Measurements from ENCODE around the gene UCHL1. TPM values are rescaled to one million over a fixed set of nuclear protein-coding genes. Genes with fewer than 3 reads are reported as not detected.

UCHL1 gene
- total RNA-seq, 2 experiments from 2014 or later, result 0.34 to 0.37 TPM

- POLR2A ChIA-PET, result no interaction called here
- Mint-ChIP-seq H3K27me3 (ENCODE audit: low read depth) (peaks cover 57% of the 10 kb centered on the region), H3K4me3 (peak overlapping the region; percentile 72), H3K27ac (peak overlapping the region; percentile 55), H3K9me3 (ENCODE audit: insufficient read depth) (no peaks in the 10 kb centered on the region), H3K36me3 (ENCODE audit: low read depth) (no peaks in the 10 kb centered on the region), H3K4me1 (ENCODE audit: low read depth) (peaks cover 29% of the 10 kb centered on the region)
- DNase-seq, result peak; percentile 64
- ATAC-seq, result peak; percentile 62
- CTCF ChIA-PET, result interaction anchor here (0.9 to 1.2 kb wide), 4 partner anchors 42 to 308 kb away, joined by 3 to 5 read pairs (median 3); no protein-coding TSS in a partner anchor
Measured at GRCh38 chr4:41216294-41217019, 40.3 kb upstream of the UCHL1 start.

GRCh38 chr4:41217020-41217333, 39.8 kb upstream of the UCHL1 start:
- ATAC-seq (no peak), DNase-seq (no peak)
- no peak overlapping the region for H3K27ac Mint-ChIP-seq
- CTCF ChIA-PET, result interaction anchor here (0.9 to 1.2 kb wide), 3 partner anchors 41 to 308 kb away, joined by 3 to 5 read pairs (median 3); no protein-coding TSS in a partner anchor
- peak overlapping the region; percentile 72 for H3K4me3 Mint-ChIP-seq
- POLR2A ChIA-PET, result no interaction called here
- peaks cover 57% of the 10 kb centered on the region for H3K27me3 Mint-ChIP-seq (ENCODE audit: low read depth)
- H3K9me3 Mint-ChIP-seq (ENCODE audit: insufficient read depth), result no peaks in the 10 kb centered on the region
- no peaks in the 10 kb centered on the region for H3K36me3 Mint-ChIP-seq (ENCODE audit: low read depth)
- peaks cover 29% of the 10 kb centered on the region for H3K4me1 Mint-ChIP-seq (ENCODE audit: low read depth)

- ChIA-PET POLR2A (no interaction called here), CTCF (interaction anchor here (1.1 to 1.4 kb wide), 2 partner anchors 41 to 309 kb away, joined by 3 read pairs; no protein-coding TSS in a partner anchor)
- Mint-ChIP-seq H3K36me3 (ENCODE audit: low read depth) (no peaks in the 10 kb centered on the region), H3K4me1 (ENCODE audit: low read depth) (peaks cover 28% of the 10 kb centered on the region), H3K4me3 (no peak overlapping the region), H3K27ac (no peak overlapping the region), H3K27me3 (ENCODE audit: low read depth) (peaks cover 57% of the 10 kb centered on the region), H3K9me3 (ENCODE audit: insufficient read depth) (no peaks in the 10 kb centered on the region)
- ATAC-seq (no peak), DNase-seq (no peak)
Measured at GRCh38 chr4:41217374-41217773, 39.4 kb upstream of the UCHL1 start.

GRCh38 chr4:41218703-41219102, 38.0 kb upstream of the UCHL1 start:
- ATAC-seq, result no peak
- no peak overlapping the region for H3K27ac Mint-ChIP-seq
- POLR2A ChIA-PET, result no interaction called here

GRCh38 chr4:41219421-41219950, 37.2 kb upstream of the UCHL1 start:
- CTCF ChIA-PET, result no interaction called here
- Mint-ChIP-seq H3K4me3 (no peak overlapping the region), H3K27ac (no peak overlapping the region), H3K9me3 (ENCODE audit: insufficient read depth) (no peaks in the 10 kb centered on the region), H3K36me3 (ENCODE audit: low read depth) (no peaks in the 10 kb centered on the region), H3K4me1 (ENCODE audit: low read depth) (peaks cover 14% of the 10 kb centered on the region), H3K27me3 (ENCODE audit: low read depth) (peaks cover 41% of the 10 kb centered on the region)
- ATAC-seq (no peak), DNase-seq (no peak)
- POLR2A ChIA-PET, result no interaction called here

More at GRCh38 chr4:41218703-41219102, 38.0 kb upstream of the UCHL1 start:
- H3K36me3 Mint-ChIP-seq (ENCODE audit: low read depth), result no peaks in the 10 kb centered on the region
- peaks cover 44% of the 10 kb centered on the region for H3K27me3 Mint-ChIP-seq (ENCODE audit: low read depth)
- CTCF ChIA-PET, result interaction anchor here (0.6 to 1.5 kb wide), 3 partner anchors 294 to 321 kb away, joined by 3 read pairs; no protein-coding TSS in a partner anchor
- H3K4me1 Mint-ChIP-seq (ENCODE audit: low read depth), result peaks cover 16% of the 10 kb centered on the region
- H3K9me3 Mint-ChIP-seq (ENCODE audit: insufficient read depth), result no peaks in the 10 kb centered on the region
- no peak for DNase-seq
- H3K4me3 Mint-ChIP-seq, result no peak overlapping the region

GRCh38 chr4:41221850-41222645, 34.7 kb upstream of the UCHL1 start:
- no peak overlapping the region for H3K27ac Mint-ChIP-seq
- H3K9me3 Mint-ChIP-seq (ENCODE audit: insufficient read depth), result no peaks in the 10 kb centered on the region
- no peak overlapping the region for H3K4me3 Mint-ChIP-seq
- peaks cover 21% of the 10 kb centered on the region for H3K27me3 Mint-ChIP-seq (ENCODE audit: low read depth)
- no peaks in the 10 kb centered on the region for H3K36me3 Mint-ChIP-seq (ENCODE audit: low read depth)
- ChIA-PET POLR2A (no interaction called here), CTCF (no interaction called here)
- ATAC-seq (no peak), DNase-seq (no peak)
- peaks cover under 1% of the 10 kb centered on the region for H3K4me1 Mint-ChIP-seq (ENCODE audit: low read depth)

GRCh38 chr4:41227902-41228301, 28.8 kb upstream of the UCHL1 start:
- peaks cover 6% of the 10 kb centered on the region for H3K27me3 Mint-ChIP-seq (ENCODE audit: low read depth)
- DNase-seq (no peak), ATAC-seq (no peak)
- no peaks in the 10 kb centered on the region for H3K9me3 Mint-ChIP-seq (ENCODE audit: insufficient read depth)
- no peak overlapping the region for H3K4me3 Mint-ChIP-seq
- ChIA-PET CTCF (no interaction called here), POLR2A (no interaction called here)
- H3K36me3 Mint-ChIP-seq (ENCODE audit: low read depth), result no peaks in the 10 kb centered on the region
- H3K27ac Mint-ChIP-seq, result no peak overlapping the region
- no peaks in the 10 kb centered on the region for H3K4me1 Mint-ChIP-seq (ENCODE audit: low read depth)

- Mint-ChIP-seq H3K27ac (no peak overlapping the region), H3K27me3 (ENCODE audit: low read depth) (peaks cover 6% of the 10 kb centered on the region), H3K36me3 (ENCODE audit: low read depth) (no peaks in the 10 kb centered on the region), H3K9me3 (ENCODE audit: insufficient read depth) (no peaks in the 10 kb centered on the region), H3K4me3 (no peak overlapping the region), H3K4me1 (ENCODE audit: low read depth) (no peaks in the 10 kb centered on the region)
- DNase-seq, result no peak
- POLR2A ChIA-PET, result no interaction called here
- ATAC-seq, result no peak
- CTCF ChIA-PET, result no interaction called here
Measured at GRCh38 chr4:41232406-41232805, 24.3 kb upstream of the UCHL1 start.

GRCh38 chr4:41232856-41233255, 23.9 kb upstream of the UCHL1 start:
- H3K27ac Mint-ChIP-seq, result no peak overlapping the region
- ATAC-seq (no peak), DNase-seq (no peak)
- no peaks in the 10 kb centered on the region for H3K4me1 Mint-ChIP-seq (ENCODE audit: low read depth)
- no peaks in the 10 kb centered on the region for H3K9me3 Mint-ChIP-seq (ENCODE audit: insufficient read depth)
- POLR2A ChIA-PET, result no interaction called here
- H3K4me3 Mint-ChIP-seq, result no peak overlapping the region
- H3K36me3 Mint-ChIP-seq (ENCODE audit: low read depth), result no peaks in the 10 kb centered on the region
- CTCF ChIA-PET, result no interaction called here
- H3K27me3 Mint-ChIP-seq (ENCODE audit: low read depth), result peaks cover 6% of the 10 kb centered on the region

- Mint-ChIP-seq H3K36me3 (ENCODE audit: low read depth) (no peaks in the 10 kb centered on the region), H3K4me3 (no peak overlapping the region), H3K9me3 (ENCODE audit: insufficient read depth) (no peaks in the 10 kb centered on the region), H3K4me1 (ENCODE audit: low read depth) (no peaks in the 10 kb centered on the region), H3K27ac (no peak overlapping the region), H3K27me3 (ENCODE audit: low read depth) (peaks cover 4% of the 10 kb centered on the region)
- no peak for DNase-seq
- no peak for ATAC-seq
- ChIA-PET CTCF (no interaction called here), POLR2A (no interaction called here)
Measured at GRCh38 chr4:41236032-41236431, 20.7 kb upstream of the UCHL1 start.

- peaks cover 4% of the 10 kb centered on the region for H3K27me3 Mint-ChIP-seq (ENCODE audit: low read depth)
- ChIA-PET CTCF (no interaction called here), POLR2A (no interaction called here)
- H3K36me3 Mint-ChIP-seq (ENCODE audit: low read depth), result no peaks in the 10 kb centered on the region
- H3K4me3 Mint-ChIP-seq, result no peak overlapping the region
- no peak for DNase-seq
- H3K27ac Mint-ChIP-seq, result no peak overlapping the region
- no peaks in the 10 kb centered on the region for H3K9me3 Mint-ChIP-seq (ENCODE audit: insufficient read depth)
- H3K4me1 Mint-ChIP-seq (ENCODE audit: low read depth), result no peaks in the 10 kb centered on the region
- ATAC-seq, result no peak
Measured at GRCh38 chr4:41236508-41236907, 20.2 kb upstream of the UCHL1 start.

GRCh38 chr4:41241919-41242318, 14.8 kb upstream of the UCHL1 start:
- CTCF ChIA-PET, result interaction anchor here (0.6 kb wide), 1 partner anchor 236 kb away, joined by 3 read pairs; no protein-coding TSS in a partner anchor

More at GRCh38 chr4:41241919-41242318, 14.8 kb upstream of the UCHL1 start:
- Mint-ChIP-seq H3K36me3 (ENCODE audit: low read depth) (no peaks in the 10 kb centered on the region), H3K4me1 (ENCODE audit: low read depth) (no peaks in the 10 kb centered on the region), H3K27me3 (ENCODE audit: low read depth) (no peaks in the 10 kb centered on the region), H3K9me3 (ENCODE audit: insufficient read depth) (no peaks in the 10 kb centered on the region), H3K27ac (no peak overlapping the region), H3K4me3 (no peak overlapping the region)
- no peak for ATAC-seq
- POLR2A ChIA-PET, result no interaction called here
- no peak for DNase-seq

Data from activated CD8-positive, alpha-beta T cell treated with anti-CD3 and anti-CD28 coated beads, Interleukin-2, amount 10 ng/mL, durations not matched to agents 7 days and 5 days (primary cell).